HepG2 (cell line): ENCODE results near the gene SYNM. TPM values are rescaled to one million over a fixed set of nuclear protein-coding genes. Genes with fewer than 3 reads are reported as not detected.

Experiments used
- ATAC-seq: fragments of 200-7000 bp; cut with Tn5 transposase; 3 replicates; pipeline ENCODE4 v1.9.1; 2020; ENCODE audit warnings: mild to moderate bottlenecking, moderate library complexity
- BruUV-seq: library from RNA; stranded (reverse); fragments of 400-500 nt; replicated peaks from 2 replicates; lab custom pipeline; 2021; lab: Mats Ljungman, UMichigan
- CTCF ChIA-PET: fragments of 300-600 bp; formaldehyde crosslinking; extraction: SDS; loops from one replicate; lab custom pipeline; 2021; ENCODE audit warnings: low total read pairs, inconsistent platforms, low intra/inter-chr PET ratio; lab: Yijun Ruan, JAX
- POLR2A ChIA-PET: fragments of 350-600 bp; sonication (Branson Sonifier 250); formaldehyde crosslinking; loops from one replicate; lab custom pipeline; 2020; ENCODE audit warnings: antibody characterized with exemption, inconsistent platforms; lab: Yijun Ruan, JAX
- DNase-seq: peaks from one replicate; pipeline ENCODE4 v3.0.0-alpha.2; 2015; ENCODE audit warnings: low spot score
- FAIRE-seq: peaks from 3 replicates; lab custom pipeline; 2011; peaks lifted over from hg19 to GRCh38; lab: Jason Lieb, UNC
- H2AFZ ChIP-seq: one replicate; pipeline ENCODE4 v1.6.1; 2011; ENCODE audit warnings: low read length, inconsistent platforms
- H3K27ac ChIP-seq: fragments of 300-600 bp; 3 replicates; pipeline ENCODE4 v1.8.0; 2011; ENCODE audit warnings: mixed run types, mild to moderate bottlenecking, mixed read lengths, low read length, inconsistent platforms; ENCODE audit not compliant: insufficient read depth; ENCODE audit errors: extremely low read length
- H3K27me3 ChIP-seq, 2 experiments: fragments of 200-600 bp in 1 of 2; 2 replicates in 1 of 2; 3 replicates in 1 of 2; pipeline versions ENCODE4 v1.6.0 to v1.8.0; 2011; ENCODE audit warnings: low read length in 2 of 2, mild to moderate bottlenecking in 2 of 2, moderate library complexity in 2 of 2, inconsistent platforms in 1 of 2; ENCODE audit not compliant: insufficient read depth in 2 of 2, control insufficient read depth in 1 of 2
- H3K36me3 ChIP-seq, 2 experiments: fragments of 200-600 bp in 1 of 2; replicated peaks in 1 of 2; 2 replicates in 1 of 2; 3 replicates in 1 of 2; pipeline versions ENCODE4 v1.5.1 to v1.8.0; 2011; ENCODE audit warnings: low read length in 2 of 2, inconsistent platforms in 1 of 2; ENCODE audit not compliant: insufficient read depth in 2 of 2, control insufficient read depth in 1 of 2
- H3K4me1 ChIP-seq: 2 replicates; pipeline ENCODE4 v1.5.1; 2012; ENCODE audit warnings: low read length, inconsistent platforms; ENCODE audit not compliant: insufficient read depth
- H3K4me2 ChIP-seq: 2 replicates; pipeline ENCODE4 v1.6.0; 2011; ENCODE audit warnings: low read depth, low read length, inconsistent platforms
- H3K4me3 ChIP-seq, 3 experiments: fragments of 200-600 bp in 1 of 3; sonication (generic), shearing (Covaris generic) in 1 of 3; replicated peaks in 1 of 3; 2 replicates each; pipeline ENCODE4 v1.5.1; 2011 to 2016; ENCODE audit warnings: low read length in 3 of 3, inconsistent platforms in 2 of 3, low read depth in 2 of 3, mild to moderate bottlenecking in 2 of 3, control low read depth in 1 of 3, mixed read lengths in 1 of 3; ENCODE audit not compliant: insufficient read depth in 1 of 3
- H3K79me2 ChIP-seq: one replicate; pipeline ENCODE4 v1.6.1; 2011; ENCODE audit warnings: low read length, inconsistent platforms; ENCODE audit not compliant: insufficient read depth
- H3K9ac ChIP-seq: 2 replicates; pipeline ENCODE4 v1.6.0; 2011; ENCODE audit warnings: mild to moderate bottlenecking, low read depth, low read length, inconsistent platforms; ENCODE audit not compliant: insufficient read depth
- H3K9me3 ChIP-seq: 2 replicates; pipeline ENCODE4 v1.5.1; 2012; ENCODE audit warnings: mild to moderate bottlenecking, low read length
- H4K20me1 ChIP-seq: 2 replicates; pipeline ENCODE4 v1.6.0; 2011; ENCODE audit warnings: inconsistent platforms, mild to moderate bottlenecking, low read length, moderate library complexity; ENCODE audit not compliant: insufficient read depth
- AHDC1 ChIP-seq: sonication (generic); formaldehyde crosslinking; IDR thresholded peaks from 2 replicates; pipeline ENCODE4 v1.5.1; 2020; ENCODE audit warnings: mild to moderate bottlenecking, missing genetic modification reagents, borderline replicate concordance
- TARDBP ChIP-seq: sonication (generic); formaldehyde crosslinking; IDR thresholded peaks from 2 replicates; pipeline ENCODE4 v1.8.0; 2022; ENCODE audit warnings: mild to moderate bottlenecking, missing genetic modification reagents
- ZNF317 ChIP-seq: sonication (generic); formaldehyde crosslinking; IDR thresholded peaks from 2 replicates; pipeline ENCODE4 v1.5.0; 2020; ENCODE audit warnings: mild to moderate bottlenecking, missing genetic modification reagents
- WGBS: methylation state at CpG from one replicate; pipeline ENCODE4 v1.1.6; 2017; ENCODE audit warnings: low lambda C conversion rate; 5-methylcytosine and 5-hydroxymethylcytosine counted together
- in situ Hi-C: cut with HindIII; loops from 2 replicates; pipeline ENCODE4 v1.10.0; 2017; ENCODE audit warnings: low pct_unique_long_range_greater_than_20kb; ENCODE audit not compliant: extremely low pct_ligation_motif_present
- intact Hi-C: fragments of 100-400 bp; cut with micrococcal nuclease; formaldehyde crosslinking; loops from one replicate; pipeline ENCODE4 v1.10.0; 2022; ENCODE audit not compliant: unreplicated experiment
- polyA plus RNA-seq, 8 experiments: library from polyadenylated mRNA; depleted of rRNA in 3 of 8; stranded (reverse) in 7 of 8; unstranded in 1 of 8; fragments of >200 nt; fragmentation: Illumina TruSeq in 4 of 8; extraction: Trizol in 4 of 8; gene quantifications; 2 replicates each; pipeline versions ENCODE4 v1.2.1 to v1.2.3, GENCODE V29; 2011 to 2016; ENCODE audit warnings: low read depth in 4 of 8, missing spikeins in 1 of 8, mixed read lengths in 1 of 8; ENCODE audit not compliant: insufficient read depth in 1 of 8
- total RNA-seq, 5 experiments: library from RNA; depleted of rRNA; stranded (reverse); fragments of >200 nt; fragmentation: Illumina TruSeq; extraction: Trizol; gene quantifications; 2 replicates each; pipeline ENCODE4 v1.2.3, GENCODE V29; 2016; ENCODE audit warnings: low read depth in 1 of 5
- TF ChIP-seq, protein P1 (sequence below): sonication (generic); formaldehyde crosslinking; IDR thresholded peaks from 2 replicates; pipeline ENCODE4 v1.8.1; 2023; ENCODE audit warnings: mild to moderate bottlenecking, inconsistent platforms, moderate library complexity, missing genetic modification reagents, borderline replicate concordance

The SYNM gene
- total and polyA plus RNA-seq, 2 of the 13 experiments (the other 11 are each of a cell fraction or from before 2014, with no cell fraction given) = 1.1 to 3.7 TPM

GRCh38 chr15:99090011-99090699, 14.7 kb upstream of the SYNM start:
- no peaks in the 10 kb centered on the region for H4K20me1 ChIP-seq
- no peaks in the 10 kb centered on the region for H3K9me3 ChIP-seq
- no peak overlapping the region for H2AFZ ChIP-seq
- H3K36me3 ChIP-seq = no peaks in the 10 kb centered on the region
- no peak for ATAC-seq
- peaks cover 0 to 8% of the 10 kb centered on the region in 2 experiments; a peak in 3 of 5 replicates for H3K27me3 ChIP-seq
- no peak for FAIRE-seq
- WGBS = 45% methylated on average over 3 of the region's 3 CpGs
- in situ Hi-C loops = no loop called here
- no peak overlapping the region for H3K9ac ChIP-seq
- no peak overlapping the region for H3K4me2 ChIP-seq
- TF ChIP-seq, protein P1, sequence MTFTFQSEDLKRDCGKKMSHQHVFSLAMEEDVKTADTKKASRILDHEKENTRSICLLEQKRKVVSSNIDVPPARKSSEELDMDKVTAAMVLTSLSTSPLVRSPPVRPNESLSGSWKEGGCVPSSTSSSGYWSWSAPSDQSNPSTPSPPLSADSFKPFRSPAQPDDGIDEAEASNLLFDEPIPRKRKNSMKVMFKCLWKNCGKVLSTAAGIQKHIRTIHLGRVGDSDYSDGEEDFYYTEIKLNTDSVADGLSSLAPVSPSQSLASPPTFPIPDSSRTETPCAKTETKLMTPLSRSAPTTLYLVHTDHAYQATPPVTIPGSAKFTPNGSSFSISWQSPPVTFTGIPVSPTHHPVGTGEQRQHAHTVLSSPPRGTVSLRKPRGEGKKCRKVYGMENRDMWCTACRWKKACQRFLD = no peak
- no peak for TF ChIP-seq AHDC1 (CRISPR knock-in tag)
- TF ChIP-seq TARDBP (CRISPR knock-in tag) = no peak
- no peak for TF ChIP-seq ZNF317
- TF ChIP-seq, all 625 proteins: peak for 0
- no peak overlapping the region for H3K27ac ChIP-seq
- no peaks in the 10 kb centered on the region for H3K79me2 ChIP-seq
- intact Hi-C loops = no loop called here
- no peaks in the 10 kb centered on the region for H3K4me1 ChIP-seq
- ChIA-PET CTCF (no interaction called here), POLR2A (no interaction called here)
- BruUV-seq = no TSS peak
- H3K4me3 ChIP-seq = no peak overlapping the region
- no peak for DNase-seq
